Keratinocyte (primary cell): ENCODE results near the gene TEX22. TPM values are rescaled to one million over a fixed set of nuclear protein-coding genes. Genes with fewer than 3 reads are reported as not detected.

ENCODE experiments used
- DNase-seq: peaks from one replicate; pipeline ENCODE4 v3.0.0-alpha.2; 2011; ENCODE audit warnings: low read depth, missing footprints, low spot score
- FAIRE-seq: peaks from 2 replicates; lab custom pipeline; 2011; peaks lifted over from hg19 to GRCh38; lab: Jason Lieb, UNC
- H2AFZ ChIP-seq: 2 replicates; pipeline ENCODE4 v1.6.0; 2012; ENCODE audit warnings: low read length, control low read depth, inconsistent platforms; ENCODE audit not compliant: control insufficient read depth
- H3K27ac ChIP-seq: 2 replicates; pipeline ENCODE4 v1.5.1; 2011; ENCODE audit warnings: low read length; ENCODE audit not compliant: control insufficient read depth, insufficient read depth
- H3K27me3 ChIP-seq: 3 replicates; pipeline ENCODE4 v1.6.0; 2011; ENCODE audit warnings: low read length; ENCODE audit not compliant: control insufficient read depth, insufficient read depth; ENCODE audit errors: extremely low read depth
- H3K36me3 ChIP-seq, 2 experiments: 2 replicates in 1 of 2; 3 replicates in 1 of 2; pipeline ENCODE4 v1.5.1; 2011; ENCODE audit warnings: low read length in 2 of 2, mild to moderate bottlenecking in 1 of 2; ENCODE audit not compliant: control insufficient read depth in 2 of 2, insufficient read depth in 2 of 2; ENCODE audit errors: extremely low read depth in 1 of 2
- H3K4me1 ChIP-seq: 3 replicates; pipeline ENCODE4 v1.5.1; 2011; ENCODE audit warnings: low read length; ENCODE audit not compliant: control insufficient read depth, insufficient read depth; ENCODE audit errors: extremely low read depth
- H3K4me2 ChIP-seq: 3 replicates; pipeline ENCODE4 v1.6.0; 2011; ENCODE audit warnings: low read depth, low read length; ENCODE audit not compliant: control insufficient read depth, insufficient read depth; ENCODE audit errors: extremely low read depth
- H3K4me3 ChIP-seq, 3 experiments: fragments of 200-600 bp in 1 of 3; sonication (generic) in 1 of 3; 2 replicates in 2 of 3; 3 replicates in 1 of 3; pipeline ENCODE4 v1.5.1; 2011 to 2016; ENCODE audit warnings: low read length in 3 of 3, mild to moderate bottlenecking in 3 of 3, control low read depth in 2 of 3, inconsistent platforms in 1 of 3, low read depth in 1 of 3, mixed read lengths in 1 of 3, mixed run types in 1 of 3, moderate library complexity in 1 of 3; ENCODE audit not compliant: control insufficient read depth in 2 of 3, insufficient read depth in 2 of 3; ENCODE audit errors: extremely low read depth in 1 of 3
- H3K79me2 ChIP-seq: 2 replicates; pipeline ENCODE4 v1.6.0; 2012; ENCODE audit warnings: low read length; ENCODE audit not compliant: control insufficient read depth, insufficient read depth
- H3K9ac ChIP-seq: 3 replicates; pipeline ENCODE4 v1.6.0; 2011; ENCODE audit warnings: low read length; ENCODE audit not compliant: control insufficient read depth, insufficient read depth; ENCODE audit errors: extremely low read depth
- H3K9me1 ChIP-seq: 3 replicates; pipeline ENCODE4 v1.6.0; 2011; ENCODE audit warnings: low read length; ENCODE audit not compliant: control insufficient read depth, insufficient read depth; ENCODE audit errors: extremely low read depth
- H3K9me3 ChIP-seq: 2 replicates; pipeline ENCODE4 v1.5.1; 2012; ENCODE audit warnings: low read depth, low read length; ENCODE audit not compliant: control insufficient read depth
- H4K20me1 ChIP-seq: 3 replicates; pipeline ENCODE4 v1.6.0; 2011; ENCODE audit warnings: low read length; ENCODE audit not compliant: control insufficient read depth, insufficient read depth; ENCODE audit errors: extremely low read depth
- CTCF ChIP-seq, 3 experiments: IDR thresholded peaks in 1 of 3; conservative IDR thresholded peaks in 1 of 3; optimal IDR thresholded peaks in 1 of 3; 2 replicates in 2 of 3; 3 replicates in 1 of 3; pipeline versions ENCODE3 to v1.5.1; 2011; ENCODE audit warnings: low read length in 3 of 3, mild to moderate bottlenecking in 3 of 3, moderate library complexity in 2 of 3, control low read depth in 1 of 3, inconsistent platforms in 1 of 3; ENCODE audit not compliant: insufficient read depth in 2 of 3; ENCODE audit errors: extremely low read depth in 1 of 3
- EZH2 ChIP-seq: IDR thresholded peaks from one replicate; pipeline ENCODE4 v1.6.1; 2012; ENCODE audit warnings: inconsistent platforms, mild to moderate bottlenecking, low read length, moderate library complexity
- dilution Hi-C: fragments of 300-500 bp; cut with MboI; formaldehyde crosslinking; loops from one replicate; pipeline ENCODE4 v1.7.0; 2020; ENCODE audit warnings: low sequenced_read_pairs; ENCODE audit not compliant: extremely low pct_ligation_motif_present
- polyA plus RNA-seq, 5 experiments: library from polyadenylated mRNA; depleted of rRNA in 3 of 5; stranded (reverse) in 3 of 5; stranded (forward) in 1 of 5; unstranded in 1 of 5; fragments of >200 nt; gene quantifications; 1 replicate in 1 of 5; 2 replicates in 3 of 5; 3 replicates in 1 of 5; pipeline versions ENCODE4 v1.2.1 to v1.2.3, GENCODE V29; 2011 to 2012; ENCODE audit warnings: missing spikeins in 2 of 5, low read depth in 1 of 5, low replicate concordance in 1 of 5

The TEX22 gene
- polyA plus RNA-seq, 1 donor (not counting 4 experiments of a cell fraction or from before 2014, with no cell fraction given): 0.03 TPM

- H4K20me1 ChIP-seq: peaks cover 33% of the 10 kb centered on the region
- no peak overlapping the region for H3K27ac ChIP-seq
- no peaks in the 10 kb centered on the region for H3K9me1 ChIP-seq
- dilution Hi-C loops: no loop called here
- no peaks in the 10 kb centered on the region for H3K9me3 ChIP-seq
- peaks cover 53% of the 10 kb centered on the region for H3K79me2 ChIP-seq
- no peak overlapping the region for H3K4me2 ChIP-seq
- H3K27me3 ChIP-seq: no peaks in the 10 kb centered on the region
- no peak for TF ChIP-seq EZH2
- peak in 2 of 3 experiments; percentile 6 to 33 for TF ChIP-seq CTCF (optimal IDR thresholded peaks at IDR 0.05 in 1 of 3, IDR thresholded peaks at IDR 0.05 in 1 of 3, conservative IDR thresholded peaks at IDR 0.05 in 1 of 3; ENCODE audit: extremely low read depth in 1 of 3, insufficient read depth in 2 of 3, low read length in 3 of 3)
- DNase-seq (no peak), FAIRE-seq (no peak)
- no peak overlapping the region for H3K9ac ChIP-seq
- no peak overlapping the region for H3K4me3 ChIP-seq
- H2AFZ ChIP-seq: no peak overlapping the region
- H3K4me1 ChIP-seq: no peaks in the 10 kb centered on the region
- H3K36me3 ChIP-seq: peaks cover 7 to 22% of the 10 kb centered on the region in 2 experiments
These were observed 41.6 kb downstream of the TEX22 start for GRCh38 chr14:105439710-105440553.

GRCh38 chr14:105440554-105440900 lies 42.2 kb downstream of the TEX22 start:
- Histone ChIP-seq H3K79me2 (peaks cover 47% of the 10 kb centered on the region), H4K20me1 (peaks cover 33% of the 10 kb centered on the region), H3K36me3 (peaks cover 9 to 27% of the 10 kb centered on the region in 2 experiments), H2AFZ (no peak overlapping the region), H3K9me3 (no peaks in the 10 kb centered on the region), H3K27ac (no peak overlapping the region), H3K4me1 (no peaks in the 10 kb centered on the region), H3K4me3 (no peak overlapping the region), H3K4me2 (no peak overlapping the region), H3K9ac (no peak overlapping the region), H3K27me3 (no peaks in the 10 kb centered on the region), H3K9me1 (no peaks in the 10 kb centered on the region)
- TF ChIP-seq EZH2: no peak
- no peak for FAIRE-seq
- no peak for DNase-seq
- dilution Hi-C loops: no loop called here
